Activated T-cell treated with anti-CD3 and anti-CD28 coated beads, Interleukin-2, amount 50 U/mL, for 1 hour (primary cell): ENCODE results near the gene TBCD.
A peak's percentile ranks its signal among the peaks of the same experiment; 100 is the strongest.

Experiments used
- DNase-seq: peaks from one replicate; pipeline ENCODE4 v3.0.0-alpha.2; 2020

The TBCD gene

DNA sequence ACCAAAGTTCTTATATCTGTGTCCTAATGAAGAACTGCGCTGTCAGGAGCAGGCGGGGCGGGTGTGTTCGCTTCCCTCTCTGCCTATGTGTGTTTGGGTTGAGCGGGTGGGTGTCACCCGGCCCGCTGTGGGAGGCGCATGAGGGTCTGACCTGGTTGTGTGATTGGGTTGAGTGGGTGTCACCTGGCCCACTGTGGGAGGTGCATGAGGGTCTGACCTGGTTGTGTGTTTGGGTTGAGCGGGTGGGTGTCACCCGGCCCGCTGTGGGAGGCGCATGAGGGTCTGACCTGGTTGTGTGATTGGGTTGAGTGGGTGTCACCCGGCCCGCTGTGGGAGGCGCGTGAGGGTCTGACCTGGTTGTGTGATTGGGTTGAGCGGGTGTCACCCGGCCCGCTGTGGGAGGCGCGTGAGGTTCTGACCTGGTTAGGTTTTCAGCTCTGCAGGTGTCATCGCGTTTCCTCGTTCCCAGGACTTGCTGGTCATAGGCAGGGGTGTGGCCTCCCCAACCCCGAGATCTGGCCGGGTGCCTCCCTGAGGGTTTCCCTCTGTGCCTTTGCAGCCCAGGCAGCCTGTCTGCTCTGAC is 157.5 kb downstream of the TBCD start:
- peak; percentile 55 for DNase-seq

- DNase-seq: no peak
Observed at GRCh38 chr17:82910041-82910481, 158.2 kb downstream of the TBCD start.

- DNase-seq: no peak
Observed at GRCh38 chr17:82910770-82911169, 158.9 kb downstream of the TBCD start.

GRCh38 chr17:82911822-82912221 is 160.0 kb downstream of the TBCD start:
- DNase-seq: no peak

DNA sequence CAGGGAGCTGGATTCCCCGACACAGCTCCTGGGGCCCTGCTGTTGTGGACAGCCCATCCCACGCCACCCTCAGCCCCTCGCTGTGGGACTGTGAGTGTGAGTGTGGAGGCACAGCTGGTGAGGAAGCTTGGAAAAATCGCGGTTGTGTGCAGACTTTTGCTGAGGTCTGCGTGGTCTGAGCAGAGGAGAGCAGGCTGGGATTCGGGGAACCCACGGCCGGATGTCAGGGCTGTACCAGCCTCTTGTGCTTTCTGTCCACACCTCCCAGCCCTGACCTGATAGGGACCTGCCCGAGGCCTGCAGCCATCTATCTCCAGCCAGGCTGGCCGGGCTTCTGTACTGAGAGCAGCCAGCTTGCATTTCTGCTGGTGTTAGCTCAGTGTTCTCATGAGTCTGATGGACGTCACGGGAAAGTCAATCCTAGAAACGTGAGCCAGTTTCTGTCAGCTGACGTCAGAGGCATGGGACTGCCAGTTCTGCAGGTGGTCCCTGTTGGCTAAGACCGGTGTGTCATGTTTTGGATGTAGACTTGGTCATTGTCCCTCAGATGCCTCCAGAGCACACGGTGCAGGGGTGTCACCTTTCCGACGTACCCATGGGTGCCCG is 160.7 kb downstream of the TBCD start:
- DNase-seq: no peak

GRCh38 chr17:82913304-82914043 is 161.6 kb downstream of the TBCD start:
- DNase-seq: no peak

DNA sequence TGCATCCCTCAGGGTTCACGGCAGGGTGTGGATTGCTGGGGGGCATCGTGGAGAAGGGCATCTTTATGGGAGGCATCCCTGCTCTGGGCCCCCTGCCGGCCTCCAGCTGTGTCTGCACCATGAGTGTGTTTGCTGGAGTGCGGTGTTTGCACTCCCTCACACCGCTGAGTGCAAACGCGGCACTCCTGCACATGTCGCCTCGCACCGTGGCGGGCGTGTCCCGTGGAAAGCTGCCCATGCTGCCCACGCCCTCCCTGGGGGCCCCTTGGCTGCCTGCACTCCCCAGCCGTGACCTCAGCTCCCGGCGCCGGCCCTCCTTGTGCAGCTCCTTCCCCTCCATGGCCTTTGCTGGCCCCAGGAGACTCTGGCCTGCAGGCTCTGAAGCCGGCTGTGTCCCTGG is 162.5 kb downstream of the TBCD start:
- DNase-seq: no peak

GRCh38 chr17:82915010-82915756 is 163.3 kb downstream of the TBCD start:
- no peak for DNase-seq

DNA sequence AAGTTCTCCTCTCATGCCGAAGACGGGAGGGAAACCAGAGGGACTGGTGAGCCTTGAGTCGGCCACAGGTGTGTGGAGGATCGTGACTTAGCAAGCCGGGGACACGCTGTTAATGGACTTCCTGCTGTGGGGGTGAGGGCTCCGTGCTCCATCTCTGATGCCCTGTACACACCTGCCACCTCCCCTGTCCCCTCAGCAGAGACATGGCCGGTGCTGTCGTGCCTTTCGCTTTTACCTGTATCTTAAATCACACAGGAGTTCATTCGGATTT is 163.8 kb downstream of the TBCD start:
- no peak for DNase-seq

GRCh38 chr17:82917699-82918345 is 166.0 kb downstream of the TBCD start:
- DNase-seq: peak; percentile 45

- no peak for DNase-seq
Observed at GRCh38 chr17:82918508-82918907, 166.6 kb downstream of the TBCD start.

GRCh38 chr17:82920150-82920549 is 168.3 kb downstream of the TBCD start:
- no peak for DNase-seq

- no peak for DNase-seq
Observed at GRCh38 chr17:82920715-82921114, 168.8 kb downstream of the TBCD start.

- DNase-seq: no peak
Observed at GRCh38 chr17:82921426-82921825, 169.6 kb downstream of the TBCD start.

- no peak for DNase-seq
Observed at GRCh38 chr17:82922646-82923045, 170.8 kb downstream of the TBCD start.

GRCh38 chr17:82923366-82924113 is 171.7 kb downstream of the TBCD start:
- DNase-seq: no peak

DNA sequence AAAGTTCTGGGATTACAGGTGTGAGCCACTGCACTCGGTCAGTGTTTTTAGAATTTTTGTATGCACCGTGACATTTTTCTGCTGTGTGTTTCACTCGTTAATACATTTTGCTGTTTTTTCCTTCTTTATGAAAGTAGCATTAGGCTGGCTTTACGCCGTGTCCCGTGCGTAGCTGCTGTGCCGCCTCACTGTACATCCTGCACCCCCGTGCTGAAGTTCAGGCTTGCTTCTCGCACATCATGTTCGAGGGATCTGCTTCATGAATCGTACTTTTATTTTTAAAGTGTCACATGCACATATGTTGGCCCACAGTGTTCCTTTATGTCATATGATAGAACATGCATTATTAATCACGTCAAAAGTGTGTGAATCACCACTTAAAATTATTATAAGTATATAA is 172.3 kb downstream of the TBCD start:
- DNase-seq: no peak

DNA sequence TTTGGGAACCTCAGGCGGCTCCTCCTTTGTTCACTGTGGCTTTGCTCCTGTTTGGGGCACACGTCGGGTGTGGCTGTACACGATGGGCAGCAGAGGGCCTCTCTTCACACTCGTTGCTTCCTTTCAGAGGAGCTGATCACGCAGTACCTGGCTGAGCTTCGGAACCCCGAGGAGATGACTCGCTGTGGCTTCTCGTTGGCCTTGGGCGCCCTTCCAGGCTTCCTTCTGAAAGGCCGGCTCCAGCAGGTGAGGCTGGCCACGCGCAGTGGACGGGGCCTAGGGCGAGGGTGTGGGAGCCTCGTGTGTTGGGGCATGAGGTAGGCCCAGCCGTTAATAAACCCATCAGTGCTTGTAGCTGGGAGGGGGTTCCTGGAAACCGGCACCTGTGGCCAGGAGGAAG is 172.9 kb downstream of the TBCD start:
- no peak for DNase-seq

GRCh38 chr17:82925336-82925735 is 173.5 kb downstream of the TBCD start:
- no peak for DNase-seq

DNA sequence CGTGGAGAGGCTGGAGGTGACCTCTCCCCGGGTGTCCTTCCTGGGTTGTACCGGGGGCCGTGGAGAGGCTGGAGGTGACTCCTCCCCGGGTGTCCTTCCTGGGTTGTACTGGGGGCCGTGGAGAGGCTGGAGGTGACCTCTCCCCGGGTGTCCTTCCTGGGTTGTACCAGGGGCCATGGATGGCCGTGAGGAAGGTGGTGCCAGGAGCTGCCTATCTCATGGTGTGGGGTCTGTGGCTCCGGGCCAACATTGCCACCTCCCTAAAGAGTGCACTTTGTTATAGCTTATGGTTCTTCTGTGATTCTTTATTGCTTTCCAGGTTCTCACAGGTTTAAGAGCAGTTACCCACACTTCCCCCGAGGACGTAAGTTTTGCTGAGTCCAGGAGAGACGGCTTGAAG is 174.2 kb downstream of the TBCD start:
- no peak for DNase-seq

DNA sequence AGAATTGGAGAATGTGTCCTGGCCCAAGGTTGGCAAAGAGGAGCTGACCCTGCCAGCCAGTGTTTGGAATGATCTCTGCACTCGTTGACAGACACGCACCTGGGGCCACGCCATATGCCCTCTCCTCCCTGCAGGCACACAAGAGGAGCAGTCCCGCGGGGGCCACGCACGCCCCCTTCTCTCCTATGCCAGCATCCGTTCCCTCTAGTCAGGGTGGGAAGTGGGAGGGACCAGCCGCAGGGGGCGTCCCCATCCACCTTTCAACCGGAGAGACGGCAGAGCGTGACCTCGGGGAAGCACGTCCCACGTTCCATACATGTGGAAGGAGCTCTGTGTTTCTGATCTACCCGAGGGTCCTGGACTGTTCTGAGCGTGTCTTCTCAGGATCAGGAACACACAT is 174.9 kb downstream of the TBCD start:
- DNase-seq: no peak

GRCh38 chr17:82927311-82927660 is 175.4 kb downstream of the TBCD start:
- DNase-seq: no peak
